ENCODE results near the gene CNOT4.
"Not testable (repeated sequence)": the region's sequence is repeated elsewhere in the genome, so short reads cannot be mapped to it uniquely, and the experiment has no call there.

The CNOT4 gene

GRCh38 chr7:135449436-135449835 lies 60.5 kb downstream of the CNOT4 start:
- H3K4me1 ChIP-seq (ENCODE audit: control insufficient read depth in 1 of 2, insufficient read depth in 1 of 2, low read depth in 1 of 2, low read length in 1 of 2): no peaks in the 10 kb centered on the region
- H3K4me3 ChIP-seq (ENCODE audit: low read depth in 1 of 2, low read length in 1 of 2): no peak overlapping the region
- H3K27me3 ChIP-seq: no peaks in the 10 kb centered on the region
- TF ChIP-seq CTCF (IDR thresholded peaks at IDR 0.05): no peak
- H3K9me3 ChIP-seq: no peaks in the 10 kb centered on the region
- H3K27ac ChIP-seq: no peak overlapping the region
- no peaks in the 10 kb centered on the region for H3K36me3 ChIP-seq

DNA sequence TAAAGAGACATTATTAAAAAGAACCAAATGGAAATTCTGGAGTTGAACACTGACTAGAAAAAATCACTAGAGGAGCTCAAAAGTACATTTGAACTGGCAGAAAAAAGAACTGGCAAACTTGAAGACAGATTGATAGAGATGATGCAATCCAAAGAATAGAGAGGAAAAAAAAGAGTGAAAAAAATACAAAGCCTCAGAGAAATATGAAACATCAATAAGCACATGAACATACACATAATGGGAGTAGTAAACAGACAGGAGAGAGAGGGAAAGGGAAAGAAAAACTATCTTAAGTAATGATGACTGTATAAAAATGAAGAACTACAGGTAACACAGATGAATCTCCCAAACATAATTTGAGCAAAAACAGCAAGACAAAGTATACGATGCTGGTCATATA lies 61.1 kb downstream of the CNOT4 start:
- no peak overlapping the region for H3K27ac ChIP-seq
- no peak for TF ChIP-seq CTCF (IDR thresholded peaks at IDR 0.05)

GRCh38 chr7:135447748-135448147 lies 62.2 kb downstream of the CNOT4 start:
- H3K27ac ChIP-seq: no peak overlapping the region
- H3K9me3 ChIP-seq: no peaks in the 10 kb centered on the region
- no peaks in the 10 kb centered on the region for H3K27me3 ChIP-seq
- H3K4me3 ChIP-seq (ENCODE audit: low read depth in 1 of 2, low read length in 1 of 2): no peak overlapping the region
- peaks cover 5% of the 10 kb centered on the region for H3K36me3 ChIP-seq
- no peaks in the 10 kb centered on the region for H3K4me1 ChIP-seq (ENCODE audit: control insufficient read depth in 1 of 2, insufficient read depth in 1 of 2, low read depth in 1 of 2, low read length in 1 of 2)
- no peak for TF ChIP-seq CTCF (IDR thresholded peaks at IDR 0.05)

More for the DNA sequence above, 61.1 kb downstream of the CNOT4 start:
- H3K36me3 ChIP-seq: peaks cover 1% of the 10 kb centered on the region
- H3K4me1 ChIP-seq (ENCODE audit: control insufficient read depth in 1 of 2, insufficient read depth in 1 of 2, low read depth in 1 of 2, low read length in 1 of 2): no peaks in the 10 kb centered on the region
- no peaks in the 10 kb centered on the region for H3K27me3 ChIP-seq
- no peaks in the 10 kb centered on the region for H3K9me3 ChIP-seq
- no peak overlapping the region for H3K4me3 ChIP-seq (ENCODE audit: low read depth in 1 of 2, low read length in 1 of 2)

GRCh38 chr7:135445690-135446089 lies 64.2 kb downstream of the CNOT4 start:
- Histone ChIP-seq H3K4me1 (ENCODE audit: control insufficient read depth in 1 of 2, insufficient read depth in 1 of 2, low read depth in 1 of 2, low read length in 1 of 2) (no peaks in the 10 kb centered on the region), H3K36me3 (peaks cover 5% of the 10 kb centered on the region), H3K9me3 (no peaks in the 10 kb centered on the region), H3K27me3 (no peaks in the 10 kb centered on the region), H3K27ac (no peak overlapping the region), H3K4me3 (ENCODE audit: low read depth in 1 of 2, low read length in 1 of 2) (no peak overlapping the region)
- TF ChIP-seq CTCF (IDR thresholded peaks at IDR 0.05): no peak

- not testable (repeated sequence) for H3K9me3 ChIP-seq; H3K27me3 ChIP-seq; H3K4me3 ChIP-seq (ENCODE audit: low read depth in 1 of 2, low read length in 1 of 2); H3K36me3 ChIP-seq; H3K27ac ChIP-seq; H3K4me1 ChIP-seq (ENCODE audit: control insufficient read depth in 1 of 2, insufficient read depth in 1 of 2, low read depth in 1 of 2, low read length in 1 of 2)
Observed at GRCh38 chr7:135445266-135445665, 64.6 kb downstream of the CNOT4 start.

DNA sequence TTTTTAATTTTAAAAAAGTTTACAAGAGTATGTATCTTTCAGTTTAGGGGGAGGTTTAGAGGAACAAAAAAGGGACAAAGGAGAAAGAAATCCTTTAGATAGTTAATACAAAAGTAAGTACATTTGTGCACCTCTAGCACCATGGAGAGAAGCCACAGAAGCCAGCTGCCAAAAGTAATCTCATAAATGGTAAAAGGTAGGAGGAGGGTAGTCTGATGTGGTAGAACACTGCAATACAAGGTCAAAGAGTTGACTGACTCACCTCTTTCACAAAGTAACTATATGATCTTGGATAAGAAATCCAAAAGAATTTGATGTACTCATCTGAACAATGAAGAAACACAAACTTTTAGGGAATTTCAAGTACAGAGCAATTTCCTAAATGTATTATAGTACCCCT lies 68.1 kb downstream of the CNOT4 start:
- peaks cover 13% of the 10 kb centered on the region for H3K36me3 ChIP-seq
- H3K27ac ChIP-seq: no peak overlapping the region
- no peak overlapping the region for H3K4me3 ChIP-seq (ENCODE audit: low read depth in 1 of 2, low read length in 1 of 2)
- no peaks in the 10 kb centered on the region for H3K27me3 ChIP-seq
- H3K9me3 ChIP-seq: no peaks in the 10 kb centered on the region
- TF ChIP-seq CTCF (IDR thresholded peaks at IDR 0.05): no peak
- H3K4me1 ChIP-seq (ENCODE audit: control insufficient read depth in 1 of 2, insufficient read depth in 1 of 2, low read depth in 1 of 2, low read length in 1 of 2): no peaks in the 10 kb centered on the region
